ENCODE measurements around the gene ROR2. TPM values are rescaled to one million over a fixed set of nuclear protein-coding genes. Genes with fewer than 3 reads are reported as not detected.
"Not testable (repeated sequence)": the region's sequence is repeated elsewhere in the genome, so short reads cannot be mapped to it uniquely, and the experiment has no call there.

Gene ROR2
- 1.4 and 3.2 TPM in 2 replicates for total RNA-seq (2014; rRNA removed; shearing (Covaris generic))

- in situ Hi-C loops (cut with HindIII; ENCODE audit: low sequenced_read_pairs), result no loop called here
Observed at GRCh38 chr9:91949946-91950664, at the start of gene ROR2. ROR2 (minus strand) TSS chr9:91950228.

GRCh38 chr9:91995000-91995655, 45.1 kb upstream of the ROR2 start:
- in situ Hi-C loops (cut with HindIII; ENCODE audit: low sequenced_read_pairs), result no loop called here
- DNase-seq (ENCODE audit: low spot score), result no peak

More at GRCh38 chr9:91949946-91950664, at the start of gene ROR2:
- DNase-seq (ENCODE audit: low spot score), result no peak

GRCh38 chr9:91994422-91994821, 44.4 kb upstream of the ROR2 start:
- in situ Hi-C loops (cut with HindIII; ENCODE audit: low sequenced_read_pairs), result no loop called here
- DNase-seq (ENCODE audit: low spot score), result no peak

GRCh38 chr9:91992461-91993041, 42.5 kb upstream of the ROR2 start:
- in situ Hi-C loops (cut with HindIII; ENCODE audit: low sequenced_read_pairs), result no loop called here
- DNase-seq (ENCODE audit: low spot score), result no peak

- in situ Hi-C loops (cut with HindIII; ENCODE audit: low sequenced_read_pairs), result no loop called here
- DNase-seq (ENCODE audit: low spot score), result no peak
Observed at GRCh38 chr9:91991721-91992341, 41.8 kb upstream of the ROR2 start.

- in situ Hi-C loops (cut with HindIII; ENCODE audit: low sequenced_read_pairs), result no loop called here
- no peak for DNase-seq (ENCODE audit: low spot score)
Observed at GRCh38 chr9:91986248-91986647, 36.2 kb upstream of the ROR2 start.

GRCh38 chr9:91985692-91986091, 35.7 kb upstream of the ROR2 start:
- DNase-seq (ENCODE audit: low spot score), result no peak
- in situ Hi-C loops (cut with HindIII; ENCODE audit: low sequenced_read_pairs), result no loop called here

GRCh38 chr9:91978740-91979414, 28.8 kb upstream of the ROR2 start:
- DNase-seq (ENCODE audit: low spot score), result peak; percentile 1
- in situ Hi-C loops (cut with HindIII; ENCODE audit: low sequenced_read_pairs), result no loop called here

- in situ Hi-C loops (cut with HindIII; ENCODE audit: low sequenced_read_pairs); DNase-seq (ENCODE audit: low spot score): not testable (repeated sequence)
Observed at GRCh38 chr9:91975254-91975653, 25.2 kb upstream of the ROR2 start.

GRCh38 chr9:91972711-91973110, 22.7 kb upstream of the ROR2 start:
- DNase-seq (ENCODE audit: low spot score), result no peak
- in situ Hi-C loops (cut with HindIII; ENCODE audit: low sequenced_read_pairs), result no loop called here

- in situ Hi-C loops (cut with HindIII; ENCODE audit: low sequenced_read_pairs), result no loop called here
- no peak for DNase-seq (ENCODE audit: low spot score)
Observed at GRCh38 chr9:91972076-91972626, 22.1 kb upstream of the ROR2 start.

GRCh38 chr9:91967259-91967658, 17.2 kb upstream of the ROR2 start:
- DNase-seq (ENCODE audit: low spot score), result no peak
- in situ Hi-C loops (cut with HindIII; ENCODE audit: low sequenced_read_pairs), result no loop called here

- DNase-seq (ENCODE audit: low spot score), result no peak
- in situ Hi-C loops (cut with HindIII; ENCODE audit: low sequenced_read_pairs), result no loop called here
Observed at GRCh38 chr9:91966503-91966902, 16.5 kb upstream of the ROR2 start.

- no peak for DNase-seq (ENCODE audit: low spot score)
- in situ Hi-C loops (cut with HindIII; ENCODE audit: low sequenced_read_pairs), result no loop called here
Observed at GRCh38 chr9:91963711-91964240, 13.7 kb upstream of the ROR2 start.

- no peak for DNase-seq (ENCODE audit: low spot score)
- in situ Hi-C loops (cut with HindIII; ENCODE audit: low sequenced_read_pairs), result no loop called here
Observed at GRCh38 chr9:91960367-91960766, 10.3 kb upstream of the ROR2 start.

- no peak for DNase-seq (ENCODE audit: low spot score)
- in situ Hi-C loops (cut with HindIII; ENCODE audit: low sequenced_read_pairs), result no loop called here
Observed at GRCh38 chr9:91958174-91958573, 8.1 kb upstream of the ROR2 start.

GRCh38 chr9:91954841-91955471, 4.9 kb upstream of the ROR2 start:
- in situ Hi-C loops (cut with HindIII; ENCODE audit: low sequenced_read_pairs), result no loop called here
- DNase-seq (ENCODE audit: low spot score), result peak; percentile 14

GRCh38 chr9:91953718-91954117, 3.7 kb upstream of the ROR2 start:
- no peak for DNase-seq (ENCODE audit: low spot score)
- in situ Hi-C loops (cut with HindIII; ENCODE audit: low sequenced_read_pairs), result no loop called here
